HepG2 (cell line): Measurements from ENCODE around the gene MYO6. TPM values are rescaled to one million over a fixed set of nuclear protein-coding genes. Genes with fewer than 3 reads are reported as not detected.

Experiments
- ATAC-seq: fragments of 200-7000 bp; cut with Tn5 transposase; 3 replicates; pipeline ENCODE4 v1.9.1; 2020; ENCODE audit warnings: mild to moderate bottlenecking, moderate library complexity
- BruUV-seq: library from RNA; stranded (reverse); fragments of 400-500 nt; replicated peaks from 2 replicates; lab custom pipeline; 2021; lab: Mats Ljungman, UMichigan
- CTCF ChIA-PET: fragments of 300-600 bp; formaldehyde crosslinking; extraction: SDS; loops from one replicate; lab custom pipeline; 2021; ENCODE audit warnings: low total read pairs, inconsistent platforms, low intra/inter-chr PET ratio; lab: Yijun Ruan, JAX
- POLR2A ChIA-PET: fragments of 350-600 bp; sonication (Branson Sonifier 250); formaldehyde crosslinking; loops from one replicate; lab custom pipeline; 2020; ENCODE audit warnings: antibody characterized with exemption, inconsistent platforms; lab: Yijun Ruan, JAX
- DNase-seq: peaks from one replicate; pipeline ENCODE4 v3.0.0-alpha.2; 2015; ENCODE audit warnings: low spot score
- FAIRE-seq: peaks from 3 replicates; lab custom pipeline; 2011; peaks lifted over from hg19 to GRCh38; lab: Jason Lieb, UNC
- H2AFZ ChIP-seq: one replicate; pipeline ENCODE4 v1.6.1; 2011; ENCODE audit warnings: low read length, inconsistent platforms
- H3K27ac ChIP-seq: fragments of 300-600 bp; 3 replicates; pipeline ENCODE4 v1.8.0; 2011; ENCODE audit warnings: mixed run types, mild to moderate bottlenecking, mixed read lengths, low read length, inconsistent platforms; ENCODE audit not compliant: insufficient read depth; ENCODE audit errors: extremely low read length
- H3K27me3 ChIP-seq, 2 experiments: fragments of 200-600 bp in 1 of 2; 2 replicates in 1 of 2; 3 replicates in 1 of 2; pipeline versions ENCODE4 v1.6.0 to v1.8.0; 2011; ENCODE audit warnings: low read length in 2 of 2, mild to moderate bottlenecking in 2 of 2, moderate library complexity in 2 of 2, inconsistent platforms in 1 of 2; ENCODE audit not compliant: insufficient read depth in 2 of 2, control insufficient read depth in 1 of 2
- H3K36me3 ChIP-seq, 2 experiments: fragments of 200-600 bp in 1 of 2; replicated peaks in 1 of 2; 2 replicates in 1 of 2; 3 replicates in 1 of 2; pipeline versions ENCODE4 v1.5.1 to v1.8.0; 2011; ENCODE audit warnings: low read length in 2 of 2, inconsistent platforms in 1 of 2; ENCODE audit not compliant: insufficient read depth in 2 of 2, control insufficient read depth in 1 of 2
- H3K4me1 ChIP-seq: 2 replicates; pipeline ENCODE4 v1.5.1; 2012; ENCODE audit warnings: low read length, inconsistent platforms; ENCODE audit not compliant: insufficient read depth
- H3K4me2 ChIP-seq: 2 replicates; pipeline ENCODE4 v1.6.0; 2011; ENCODE audit warnings: low read depth, low read length, inconsistent platforms
- H3K4me3 ChIP-seq, 3 experiments: fragments of 200-600 bp in 1 of 3; sonication (generic), shearing (Covaris generic) in 1 of 3; replicated peaks in 1 of 3; 2 replicates each; pipeline ENCODE4 v1.5.1; 2011 to 2016; ENCODE audit warnings: low read length in 3 of 3, inconsistent platforms in 2 of 3, low read depth in 2 of 3, mild to moderate bottlenecking in 2 of 3, control low read depth in 1 of 3, mixed read lengths in 1 of 3; ENCODE audit not compliant: insufficient read depth in 1 of 3
- H3K79me2 ChIP-seq: one replicate; pipeline ENCODE4 v1.6.1; 2011; ENCODE audit warnings: low read length, inconsistent platforms; ENCODE audit not compliant: insufficient read depth
- H3K9ac ChIP-seq: 2 replicates; pipeline ENCODE4 v1.6.0; 2011; ENCODE audit warnings: mild to moderate bottlenecking, low read depth, low read length, inconsistent platforms; ENCODE audit not compliant: insufficient read depth
- H3K9me3 ChIP-seq: 2 replicates; pipeline ENCODE4 v1.5.1; 2012; ENCODE audit warnings: mild to moderate bottlenecking, low read length
- H4K20me1 ChIP-seq: 2 replicates; pipeline ENCODE4 v1.6.0; 2011; ENCODE audit warnings: inconsistent platforms, mild to moderate bottlenecking, low read length, moderate library complexity; ENCODE audit not compliant: insufficient read depth
- GTF3A ChIP-seq: sonication (generic); formaldehyde crosslinking; conservative IDR thresholded peaks from 2 replicates; pipeline ENCODE4 v1.4.0; 2020; ENCODE audit warnings: mild to moderate bottlenecking, missing genetic modification reagents
- HDAC2 ChIP-seq: sonication (generic); formaldehyde crosslinking; IDR thresholded peaks from 2 replicates; pipeline ENCODE4 v1.4.0; 2020; ENCODE audit warnings: missing genetic modification reagents
- MIER2 ChIP-seq: IDR thresholded peaks from 2 replicates; pipeline ENCODE4 v1.6.1; 2016; ENCODE audit warnings: missing biosample characterization, missing genetic modification reagents
- XRCC5 ChIP-seq: fragments of 200-400 bp; formaldehyde crosslinking; optimal IDR thresholded peaks from 2 replicates; pipeline ENCODE3; 2017; ENCODE audit warnings: mild to moderate bottlenecking, low read length
- ZBTB3 ChIP-seq: sonication (generic); formaldehyde crosslinking; IDR thresholded peaks from 2 replicates; pipeline ENCODE4 v1.4.0; 2020; ENCODE audit warnings: low read depth, mild to moderate bottlenecking, moderate library complexity, missing genetic modification reagents, borderline replicate concordance
- WGBS: methylation state at CpG from one replicate; pipeline ENCODE4 v1.1.6; 2017; ENCODE audit warnings: low lambda C conversion rate; 5-methylcytosine and 5-hydroxymethylcytosine counted together
- in situ Hi-C: cut with HindIII; loops from 2 replicates; pipeline ENCODE4 v1.10.0; 2017; ENCODE audit warnings: low pct_unique_long_range_greater_than_20kb; ENCODE audit not compliant: extremely low pct_ligation_motif_present
- intact Hi-C: fragments of 100-400 bp; cut with micrococcal nuclease; formaldehyde crosslinking; loops from one replicate; pipeline ENCODE4 v1.10.0; 2022; ENCODE audit not compliant: unreplicated experiment
- polyA plus RNA-seq, 8 experiments: library from polyadenylated mRNA; depleted of rRNA in 3 of 8; stranded (reverse) in 7 of 8; unstranded in 1 of 8; fragments of >200 nt; fragmentation: Illumina TruSeq in 4 of 8; extraction: Trizol in 4 of 8; gene quantifications; 2 replicates each; pipeline versions ENCODE4 v1.2.1 to v1.2.3, GENCODE V29; 2011 to 2016; ENCODE audit warnings: low read depth in 4 of 8, missing spikeins in 1 of 8, mixed read lengths in 1 of 8; ENCODE audit not compliant: insufficient read depth in 1 of 8
- total RNA-seq, 5 experiments: library from RNA; depleted of rRNA; stranded (reverse); fragments of >200 nt; fragmentation: Illumina TruSeq; extraction: Trizol; gene quantifications; 2 replicates each; pipeline ENCODE4 v1.2.3, GENCODE V29; 2016; ENCODE audit warnings: low read depth in 1 of 5
- TF ChIP-seq, protein P1 (sequence below): sonication (generic); formaldehyde crosslinking; IDR thresholded peaks from 2 replicates; pipeline ENCODE4 v1.4.0; 2020; ENCODE audit warnings: mild to moderate bottlenecking, missing genetic modification reagents
- TF ChIP-seq, protein P2 (sequence below): sonication (generic); formaldehyde crosslinking; IDR thresholded peaks from 2 replicates; pipeline ENCODE4 v1.5.0; 2020; ENCODE audit warnings: missing genetic modification reagents
- TF ChIP-seq, protein P3 (sequence below): sonication (generic); formaldehyde crosslinking; IDR thresholded peaks from 2 replicates; pipeline ENCODE4 v1.5.0; 2020; ENCODE audit warnings: missing genetic modification reagents, mild to moderate bottlenecking, borderline replicate concordance
- TF ChIP-seq, protein P4 (sequence below): sonication (generic); formaldehyde crosslinking; IDR thresholded peaks from 2 replicates; pipeline ENCODE4 v1.5.0; 2020; ENCODE audit warnings: missing genetic modification reagents, mild to moderate bottlenecking, borderline replicate concordance
- TF ChIP-seq, protein P5 (sequence below): sonication (generic); formaldehyde crosslinking; IDR thresholded peaks from 2 replicates; pipeline ENCODE4 v1.9.0; 2021; ENCODE audit warnings: missing genetic modification reagents, mild to moderate bottlenecking, borderline replicate concordance
- TF ChIP-seq, protein P6 (sequence below): sonication (generic); formaldehyde crosslinking; IDR thresholded peaks from 2 replicates; pipeline ENCODE4 v1.8.0; 2022; ENCODE audit warnings: mild to moderate bottlenecking, missing genetic modification reagents, borderline replicate concordance
- TF ChIP-seq, protein P7 (sequence below): sonication (generic); formaldehyde crosslinking; IDR thresholded peaks from 2 replicates; pipeline ENCODE4 v1.5.1; 2020; ENCODE audit warnings: mild to moderate bottlenecking, missing genetic modification reagents, borderline replicate concordance

MYO6 gene
- total and polyA plus RNA-seq, 2 of the 13 experiments (the other 11 are each of a cell fraction or from before 2014, with no cell fraction given): 5.4 to 7.5 TPM

DNA sequence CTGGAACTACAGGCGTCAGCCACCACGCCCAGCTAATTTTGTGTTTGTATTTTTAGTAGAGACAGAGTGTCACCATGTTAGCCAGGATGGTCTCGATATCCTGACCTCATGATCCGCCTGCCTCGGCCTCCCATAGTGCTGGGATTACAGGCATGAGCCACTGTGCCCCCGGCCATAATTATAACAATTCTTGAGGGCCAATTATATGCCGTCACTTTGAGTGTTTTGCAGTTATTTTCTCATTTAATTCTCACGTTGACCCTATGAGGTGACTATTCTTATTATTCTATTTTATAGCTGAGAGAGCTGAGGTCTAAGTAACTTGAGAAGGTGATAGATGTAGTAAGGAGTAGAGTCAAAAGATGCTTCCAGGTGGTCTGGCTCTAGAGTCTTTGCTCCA is 13.0 kb downstream of the MYO6 start:
- ChIA-PET CTCF (no interaction called here), POLR2A (no interaction called here)
- Histone ChIP-seq H3K4me2 (no peak overlapping the region), H3K9ac (no peak overlapping the region), H3K79me2 (no peaks in the 10 kb centered on the region), H4K20me1 (no peaks in the 10 kb centered on the region), H3K27ac (no peak overlapping the region), H2AFZ (no peak overlapping the region), H3K4me1 (peaks cover 6% of the 10 kb centered on the region; the same call in 1 of the 2 replicates), H3K4me3 (no peak overlapping the region), H3K36me3 (no peaks in the 10 kb centered on the region), H3K9me3 (no peaks in the 10 kb centered on the region), H3K27me3 (no peaks in the 10 kb centered on the region)
- FAIRE-seq (no peak), ATAC-seq (no peak), DNase-seq (no peak)
- WGBS: 90% methylated on average over 8 of the region's 8 CpGs
- BruUV-seq: no TSS peak
- intact Hi-C loops: no loop called here
- in situ Hi-C loops: no loop called here
- TF ChIP-seq, protein P1, sequence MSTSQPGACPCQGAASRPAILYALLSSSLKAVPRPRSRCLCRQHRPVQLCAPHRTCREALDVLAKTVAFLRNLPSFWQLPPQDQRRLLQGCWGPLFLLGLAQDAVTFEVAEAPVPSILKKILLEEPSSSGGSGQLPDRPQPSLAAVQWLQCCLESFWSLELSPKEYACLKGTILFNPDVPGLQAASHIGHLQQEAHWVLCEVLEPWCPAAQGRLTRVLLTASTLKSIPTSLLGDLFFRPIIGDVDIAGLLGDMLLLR (CRISPR knock-in tag): no peak
- TF ChIP-seq, protein P2, sequence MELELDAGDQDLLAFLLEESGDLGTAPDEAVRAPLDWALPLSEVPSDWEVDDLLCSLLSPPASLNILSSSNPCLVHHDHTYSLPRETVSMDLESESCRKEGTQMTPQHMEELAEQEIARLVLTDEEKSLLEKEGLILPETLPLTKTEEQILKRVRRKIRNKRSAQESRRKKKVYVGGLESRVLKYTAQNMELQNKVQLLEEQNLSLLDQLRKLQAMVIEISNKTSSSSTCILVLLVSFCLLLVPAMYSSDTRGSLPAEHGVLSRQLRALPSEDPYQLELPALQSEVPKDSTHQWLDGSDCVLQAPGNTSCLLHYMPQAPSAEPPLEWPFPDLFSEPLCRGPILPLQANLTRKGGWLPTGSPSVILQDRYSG: no peak
- no peak for TF ChIP-seq HDAC2 (CRISPR knock-in tag)
- no peak for TF ChIP-seq ZBTB3 (CRISPR knock-in tag)
- no peak for TF ChIP-seq GTF3A
- TF ChIP-seq XRCC5: no peak
- TF ChIP-seq, protein P3, sequence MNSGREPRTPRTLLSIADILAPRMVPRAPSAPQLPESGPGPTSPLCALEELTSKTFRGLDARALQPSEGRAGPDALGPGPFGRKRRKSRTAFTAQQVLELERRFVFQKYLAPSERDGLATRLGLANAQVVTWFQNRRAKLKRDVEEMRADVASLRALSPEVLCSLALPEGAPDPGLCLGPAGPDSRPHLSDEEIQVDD (CRISPR knock-in tag): no peak
- TF ChIP-seq, protein P4, sequence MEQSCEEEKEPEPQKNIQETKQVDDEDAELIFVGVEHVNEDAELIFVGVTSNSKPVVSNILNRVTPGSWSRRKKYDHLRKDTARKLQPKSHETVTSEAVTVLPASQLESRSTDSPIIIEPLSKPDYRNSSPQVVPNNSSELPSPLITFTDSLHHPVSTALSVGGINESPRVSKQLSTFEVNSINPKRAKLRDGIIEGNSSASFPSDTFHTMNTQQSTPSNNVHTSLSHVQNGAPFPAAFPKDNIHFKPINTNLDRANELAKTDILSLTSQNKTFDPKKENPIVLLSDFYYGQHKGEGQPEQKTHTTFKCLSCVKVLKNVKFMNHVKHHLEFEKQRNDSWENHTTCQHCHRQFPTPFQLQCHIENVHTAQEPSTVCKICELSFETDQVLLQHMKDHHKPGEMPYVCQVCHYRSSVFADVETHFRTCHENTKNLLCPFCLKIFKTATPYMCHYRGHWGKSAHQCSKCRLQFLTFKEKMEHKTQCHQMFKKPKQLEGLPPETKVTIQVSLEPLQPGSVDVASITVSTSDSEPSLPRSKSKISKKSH (CRISPR knock-in tag): no peak
- TF ChIP-seq, protein P5, sequence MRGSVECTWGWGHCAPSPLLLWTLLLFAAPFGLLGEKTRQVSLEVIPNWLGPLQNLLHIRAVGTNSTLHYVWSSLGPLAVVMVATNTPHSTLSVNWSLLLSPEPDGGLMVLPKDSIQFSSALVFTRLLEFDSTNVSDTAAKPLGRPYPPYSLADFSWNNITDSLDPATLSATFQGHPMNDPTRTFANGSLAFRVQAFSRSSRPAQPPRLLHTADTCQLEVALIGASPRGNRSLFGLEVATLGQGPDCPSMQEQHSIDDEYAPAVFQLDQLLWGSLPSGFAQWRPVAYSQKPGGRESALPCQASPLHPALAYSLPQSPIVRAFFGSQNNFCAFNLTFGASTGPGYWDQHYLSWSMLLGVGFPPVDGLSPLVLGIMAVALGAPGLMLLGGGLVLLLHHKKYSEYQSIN (CRISPR knock-in tag): no peak
- TF ChIP-seq, protein P6, sequence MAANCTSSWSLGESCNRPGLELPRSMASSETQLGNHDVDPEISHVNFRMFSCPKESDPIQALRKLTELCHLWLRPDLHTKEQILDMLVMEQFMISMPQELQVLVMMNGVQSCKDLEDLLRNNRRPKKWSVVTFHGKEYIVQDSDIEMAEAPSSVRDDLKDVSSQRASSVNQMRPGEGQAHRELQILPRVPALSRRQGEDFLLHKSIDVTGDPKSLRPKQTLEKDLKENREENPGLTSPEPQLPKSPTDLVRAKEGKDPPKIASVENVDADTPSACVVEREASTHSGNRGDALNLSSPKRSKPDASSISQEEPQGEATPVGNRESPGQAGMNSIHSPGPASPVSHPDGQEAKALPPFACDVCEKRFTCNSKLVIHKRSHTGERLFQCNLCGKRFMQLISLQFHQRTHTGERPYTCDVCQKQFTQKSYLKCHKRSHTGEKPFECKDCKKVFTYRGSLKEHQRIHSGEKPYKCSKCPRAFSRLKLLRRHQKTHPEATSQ (CRISPR knock-in tag): no peak
- TF ChIP-seq, protein P7, sequence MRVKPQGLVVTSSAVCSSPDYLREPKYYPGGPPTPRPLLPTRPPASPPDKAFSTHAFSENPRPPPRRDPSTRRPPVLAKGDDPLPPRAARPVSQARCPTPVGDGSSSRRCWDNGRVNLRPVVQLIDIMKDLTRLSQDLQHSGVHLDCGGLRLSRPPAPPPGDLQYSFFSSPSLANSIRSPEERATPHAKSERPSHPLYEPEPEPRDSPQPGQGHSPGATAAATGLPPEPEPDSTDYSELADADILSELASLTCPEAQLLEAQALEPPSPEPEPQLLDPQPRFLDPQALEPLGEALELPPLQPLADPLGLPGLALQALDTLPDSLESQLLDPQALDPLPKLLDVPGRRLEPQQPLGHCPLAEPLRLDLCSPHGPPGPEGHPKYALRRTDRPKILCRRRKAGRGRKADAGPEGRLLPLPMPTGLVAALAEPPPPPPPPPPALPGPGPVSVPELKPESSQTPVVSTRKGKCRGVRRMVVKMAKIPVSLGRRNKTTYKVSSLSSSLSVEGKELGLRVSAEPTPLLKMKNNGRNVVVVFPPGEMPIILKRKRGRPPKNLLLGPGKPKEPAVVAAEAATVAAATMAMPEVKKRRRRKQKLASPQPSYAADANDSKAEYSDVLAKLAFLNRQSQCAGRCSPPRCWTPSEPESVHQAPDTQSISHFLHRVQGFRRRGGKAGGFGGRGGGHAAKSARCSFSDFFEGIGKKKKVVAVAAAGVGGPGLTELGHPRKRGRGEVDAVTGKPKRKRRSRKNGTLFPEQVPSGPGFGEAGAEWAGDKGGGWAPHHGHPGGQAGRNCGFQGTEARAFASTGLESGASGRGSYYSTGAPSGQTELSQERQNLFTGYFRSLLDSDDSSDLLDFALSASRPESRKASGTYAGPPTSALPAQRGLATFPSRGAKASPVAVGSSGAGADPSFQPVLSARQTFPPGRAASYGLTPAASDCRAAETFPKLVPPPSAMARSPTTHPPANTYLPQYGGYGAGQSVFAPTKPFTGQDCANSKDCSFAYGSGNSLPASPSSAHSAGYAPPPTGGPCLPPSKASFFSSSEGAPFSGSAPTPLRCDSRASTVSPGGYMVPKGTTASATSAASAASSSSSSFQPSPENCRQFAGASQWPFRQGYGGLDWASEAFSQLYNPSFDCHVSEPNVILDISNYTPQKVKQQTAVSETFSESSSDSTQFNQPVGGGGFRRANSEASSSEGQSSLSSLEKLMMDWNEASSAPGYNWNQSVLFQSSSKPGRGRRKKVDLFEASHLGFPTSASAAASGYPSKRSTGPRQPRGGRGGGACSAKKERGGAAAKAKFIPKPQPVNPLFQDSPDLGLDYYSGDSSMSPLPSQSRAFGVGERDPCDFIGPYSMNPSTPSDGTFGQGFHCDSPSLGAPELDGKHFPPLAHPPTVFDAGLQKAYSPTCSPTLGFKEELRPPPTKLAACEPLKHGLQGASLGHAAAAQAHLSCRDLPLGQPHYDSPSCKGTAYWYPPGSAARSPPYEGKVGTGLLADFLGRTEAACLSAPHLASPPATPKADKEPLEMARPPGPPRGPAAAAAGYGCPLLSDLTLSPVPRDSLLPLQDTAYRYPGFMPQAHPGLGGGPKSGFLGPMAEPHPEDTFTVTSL (CRISPR knock-in tag): no peak
- TF ChIP-seq MIER2 (CRISPR knock-in tag): no peak
